ENCODE measurements around the gene PARD6G.

Gene PARD6G

DNA sequence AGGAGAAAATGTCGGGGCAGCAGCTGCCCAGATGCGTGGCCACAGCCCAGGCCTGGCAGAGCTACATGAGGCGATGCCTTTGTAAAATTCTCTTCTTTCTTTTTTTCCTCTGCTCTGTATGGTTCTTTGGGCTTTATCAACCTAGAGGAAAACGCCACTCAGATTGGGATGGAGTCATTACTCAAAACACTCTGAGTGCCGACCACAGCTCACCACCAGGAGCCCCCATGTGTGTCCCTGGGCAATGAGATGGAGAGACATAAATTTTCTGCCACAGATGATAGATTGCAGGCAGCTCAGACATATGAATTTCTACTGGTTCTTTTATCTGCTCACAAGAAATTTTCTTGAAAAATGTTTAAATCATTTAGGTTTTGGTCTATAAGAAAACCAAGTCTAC lies 56.0 kb downstream of the PARD6G start:
- DNase-seq (ENCODE audit: low spot score) (no peak), FAIRE-seq (no peak)

DNA sequence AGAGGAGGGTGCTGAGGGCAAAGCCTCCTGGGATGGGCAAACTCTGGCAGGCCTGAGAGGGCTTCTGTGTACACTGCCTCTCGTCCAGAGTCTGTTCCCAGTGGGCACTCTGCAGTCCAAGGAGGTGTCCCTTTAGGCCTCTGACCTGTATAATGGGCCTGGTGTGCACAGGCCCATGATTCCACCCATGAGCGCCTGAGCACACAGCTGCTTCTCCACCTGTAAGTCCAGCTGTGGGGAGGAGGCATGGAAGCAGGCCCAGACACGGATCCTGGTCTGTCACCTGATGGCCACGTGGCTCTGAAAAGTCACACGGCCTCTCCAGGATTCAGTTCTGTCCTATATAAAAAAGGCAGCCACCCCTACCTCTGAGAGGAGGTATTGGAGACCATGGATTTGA lies 57.0 kb downstream of the PARD6G start:
- FAIRE-seq = no peak
- DNase-seq (ENCODE audit: low spot score) = no peak

DNA sequence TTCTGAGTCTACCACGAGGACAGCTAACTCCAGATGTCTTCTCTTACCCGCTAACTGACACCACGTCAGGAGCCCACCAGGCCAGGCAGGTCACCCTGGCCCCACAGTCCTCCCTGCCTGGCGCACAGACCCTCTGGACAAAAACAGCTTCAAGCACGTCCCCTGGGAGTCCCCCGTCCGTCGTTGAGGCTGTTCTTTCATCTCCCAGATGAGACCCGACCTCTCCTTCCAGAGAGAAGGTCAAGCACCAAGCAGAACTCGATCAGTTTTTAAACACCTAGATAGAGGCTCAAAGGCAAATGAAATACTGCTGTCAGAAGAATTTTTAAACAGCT lies 57.8 kb downstream of the PARD6G start:
- DNase-seq (ENCODE audit: low spot score) = no peak
- no peak for FAIRE-seq

DNA sequence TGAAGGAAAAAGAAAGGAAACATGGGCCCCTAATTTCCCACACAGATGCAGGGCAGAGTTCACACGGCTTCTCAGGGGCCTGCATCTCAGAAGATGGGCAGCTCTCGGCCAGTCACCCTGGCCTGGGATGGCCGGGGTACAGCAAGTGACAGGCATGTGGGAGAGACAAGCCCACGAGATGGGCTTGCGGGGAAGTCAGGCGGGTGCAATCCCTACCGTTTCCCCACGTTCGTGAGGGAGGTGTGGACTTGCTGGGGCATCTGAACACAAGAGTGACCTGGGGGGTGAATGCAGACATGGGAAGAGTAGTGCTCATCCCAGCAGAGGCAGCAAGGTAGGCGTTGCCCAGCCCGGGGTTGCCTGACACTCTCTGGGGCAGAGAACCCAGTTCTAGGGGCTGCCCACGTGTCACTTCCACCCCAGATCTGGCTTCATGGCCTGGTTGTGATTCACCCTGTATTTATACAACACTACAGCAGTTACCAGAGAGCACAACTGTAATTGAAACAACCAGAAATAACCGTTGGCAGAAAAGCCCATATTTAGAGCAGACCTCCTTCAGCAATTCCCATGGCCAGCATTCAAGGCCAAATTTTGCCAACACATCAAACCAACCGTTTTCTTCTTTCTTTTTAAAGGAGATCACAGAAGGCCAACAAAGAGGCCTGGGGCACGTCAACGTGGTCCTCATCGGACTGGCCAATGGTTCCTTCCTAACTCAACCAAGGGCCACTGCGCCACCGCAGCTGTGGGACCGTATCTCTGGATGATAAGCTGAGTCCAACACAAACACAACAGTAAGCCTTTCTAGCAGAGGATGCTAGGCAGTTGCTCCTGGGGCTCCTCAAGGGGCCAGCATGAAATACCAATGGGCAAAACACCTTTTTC lies 58.4 kb downstream of the PARD6G start:
- no peak for DNase-seq (ENCODE audit: low spot score)
- no peak for FAIRE-seq

DNA sequence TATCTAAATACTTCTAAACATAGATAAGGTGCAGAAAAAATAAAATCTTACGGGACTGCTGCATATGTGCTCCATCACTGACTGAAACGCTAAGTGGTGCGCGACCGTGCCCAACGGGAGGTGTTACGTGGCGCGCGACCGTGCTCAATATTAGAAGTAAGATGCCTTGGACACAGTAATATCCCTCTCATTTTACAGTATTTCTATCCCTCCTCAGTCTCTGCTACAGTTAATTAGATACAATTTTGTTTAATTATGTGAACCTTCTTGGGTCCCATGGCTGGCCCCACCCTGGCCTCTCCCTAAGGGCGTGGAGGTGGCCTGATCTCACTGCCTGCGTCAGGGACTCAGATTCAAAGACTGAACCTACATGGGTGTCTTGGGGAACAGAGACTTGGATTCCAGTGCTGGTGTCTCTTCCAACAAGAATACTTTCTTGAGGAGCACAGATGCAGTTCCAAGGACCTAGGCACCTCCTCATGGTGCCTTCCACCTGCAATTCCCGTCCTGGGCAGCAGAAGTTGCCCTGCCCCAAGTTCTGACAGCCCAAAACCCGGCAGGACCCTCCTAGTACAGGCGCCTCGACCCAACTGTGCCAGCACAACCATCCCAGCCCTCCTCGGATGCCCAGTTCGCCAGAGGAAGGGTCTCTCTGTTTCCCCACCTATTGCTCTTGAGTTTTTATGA lies 59.2 kb downstream of the PARD6G start:
- no peak for FAIRE-seq
- no peak for DNase-seq (ENCODE audit: low spot score)

DNA sequence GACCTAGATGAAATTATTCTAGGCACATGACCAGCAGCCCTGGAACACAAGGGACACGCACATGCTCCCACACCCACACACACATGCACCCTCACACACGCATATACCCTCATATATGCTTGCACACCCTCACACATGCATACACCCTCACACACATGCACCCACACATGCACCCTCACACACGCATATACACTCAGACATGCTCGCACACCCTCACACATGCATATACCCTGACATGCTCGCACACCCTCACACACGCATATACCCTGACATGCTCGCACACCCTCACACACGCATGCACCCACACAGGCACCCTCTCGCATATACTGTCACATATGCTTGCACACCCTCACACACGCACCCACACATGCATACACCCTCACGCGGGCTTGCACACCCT lies 61.8 kb downstream of the PARD6G start:
- DNase-seq (ENCODE audit: low spot score) = no peak

DNA sequence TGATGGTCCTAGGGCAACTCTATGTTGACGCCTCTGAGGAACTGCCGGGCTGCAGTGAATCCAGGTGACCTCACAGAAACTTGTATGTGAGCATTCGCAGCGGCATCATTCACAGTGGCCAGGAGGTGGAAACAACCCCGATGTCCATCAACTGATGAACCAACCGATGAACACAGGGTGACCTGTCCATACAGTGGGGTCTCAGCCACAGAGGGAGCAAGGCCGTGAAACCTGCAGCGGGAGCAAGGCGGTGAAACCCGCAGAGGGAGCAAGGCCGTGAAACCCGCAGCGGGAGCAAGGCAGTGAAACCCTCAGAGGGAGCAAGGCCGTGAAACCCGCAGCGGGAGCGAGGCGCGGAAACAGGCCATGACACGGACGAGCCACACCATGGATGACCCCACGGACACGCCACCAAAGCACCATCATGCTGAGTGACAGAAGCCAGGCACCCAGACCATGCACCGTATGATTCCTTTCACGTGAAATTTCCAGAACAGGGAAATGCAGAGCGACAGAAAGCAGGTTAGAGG lies 63.0 kb downstream of the PARD6G start:
- no peak for FAIRE-seq

More for the DNA sequence above, 61.8 kb downstream of the PARD6G start:
- FAIRE-seq = no peak

DNA sequence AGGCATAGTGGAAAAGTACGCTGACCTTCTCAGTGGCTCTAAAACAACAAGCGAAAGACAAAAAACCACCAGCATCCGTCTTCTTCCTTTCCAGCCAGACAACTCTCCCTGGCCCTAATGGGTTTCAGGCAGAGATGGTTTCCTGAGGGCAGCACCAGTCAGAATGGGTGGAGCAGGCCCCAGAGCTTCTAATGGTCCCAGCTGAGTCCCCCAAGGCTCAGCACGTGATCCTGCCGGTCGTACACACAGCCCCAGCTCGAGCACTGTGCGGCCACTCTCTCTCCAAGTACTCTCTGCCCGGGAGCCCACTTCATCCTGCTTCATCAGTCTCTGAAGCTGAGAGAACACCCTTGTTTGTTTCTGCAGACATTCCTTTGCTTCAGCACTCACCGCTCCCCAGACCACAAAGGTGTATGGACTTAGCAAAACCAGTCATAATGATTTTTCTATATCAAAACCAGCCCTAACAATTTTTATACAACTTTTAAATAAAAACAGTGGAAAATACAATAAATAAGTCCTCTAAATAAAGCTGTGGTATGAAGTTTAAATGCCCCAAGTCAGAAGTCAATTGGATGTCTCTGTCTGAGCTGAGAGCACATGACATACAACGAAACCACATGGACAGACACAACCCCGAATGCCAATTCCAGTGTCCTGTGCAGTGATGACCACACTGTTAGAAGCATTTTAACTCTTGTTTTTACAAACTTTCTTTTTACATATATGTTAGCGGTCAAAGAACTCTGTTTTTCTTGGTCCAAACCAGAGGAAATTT lies 63.9 kb downstream of the PARD6G start:
- FAIRE-seq (no peak), DNase-seq (ENCODE audit: low spot score) (no peak)

More for the DNA sequence above, 63.0 kb downstream of the PARD6G start:
- DNase-seq (ENCODE audit: low spot score) = no peak

DNA sequence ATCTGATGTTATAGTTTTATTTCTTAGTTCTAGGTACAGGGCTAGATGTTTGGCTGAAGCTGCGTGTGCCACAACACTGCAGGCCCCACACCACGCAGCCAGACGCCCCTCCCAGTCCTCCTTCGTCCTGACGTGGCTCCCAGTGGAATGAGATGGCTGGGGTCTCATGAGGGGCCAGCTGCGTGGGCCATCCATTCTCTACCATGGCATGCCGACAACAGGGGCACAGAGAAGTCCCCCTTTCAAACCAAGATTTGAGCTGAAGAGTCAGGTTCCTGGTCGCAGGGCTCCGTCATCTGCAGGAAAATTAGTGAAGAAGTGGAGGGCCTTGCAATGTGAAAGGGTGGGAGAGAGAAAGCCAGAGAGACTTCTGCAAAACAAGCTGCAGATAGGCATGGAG lies 64.5 kb downstream of the PARD6G start:
- DNase-seq (ENCODE audit: low spot score) (no peak), FAIRE-seq (no peak)

DNA sequence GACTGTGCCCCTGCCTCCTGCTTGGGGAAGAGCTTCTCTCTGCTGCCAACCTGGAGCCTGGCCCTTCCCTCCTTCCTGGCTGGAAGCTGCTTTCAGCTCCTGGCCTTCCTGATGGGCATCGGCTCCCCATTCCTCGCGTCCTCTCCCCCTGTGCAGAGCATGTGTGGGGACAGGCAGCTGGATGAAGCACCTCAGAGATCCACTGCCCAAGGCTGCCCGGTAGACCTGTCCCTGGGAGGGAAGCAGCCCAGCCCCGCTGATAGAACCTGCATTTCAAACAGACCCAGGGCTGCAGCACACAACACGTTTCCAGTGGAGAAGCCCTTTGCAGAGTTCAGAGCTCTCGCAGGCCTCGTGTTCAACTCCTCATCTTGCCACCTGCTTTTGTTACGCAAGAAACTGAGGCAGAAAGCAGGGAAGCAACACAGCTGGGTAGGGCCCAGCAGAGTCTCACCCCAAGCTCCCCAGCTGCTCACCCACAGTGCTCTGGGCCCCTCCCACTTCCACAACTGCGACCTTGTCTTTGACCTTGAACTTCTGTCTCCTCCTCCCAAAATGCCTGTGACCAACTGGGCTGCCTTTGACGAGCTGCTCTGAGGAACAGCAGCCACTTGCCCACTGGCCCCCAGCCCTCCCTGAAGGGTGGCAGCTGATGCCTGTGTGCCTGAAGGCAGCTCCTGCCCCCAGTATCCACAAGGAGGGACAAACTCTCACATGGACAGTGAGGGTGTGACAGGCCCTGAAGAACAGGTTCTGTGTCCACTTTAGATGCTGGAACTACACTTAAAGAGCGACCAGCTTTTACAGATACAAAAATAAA lies 65.5 kb downstream of the PARD6G start:
- FAIRE-seq = no peak
- DNase-seq (ENCODE audit: low spot score) = no peak

DNA sequence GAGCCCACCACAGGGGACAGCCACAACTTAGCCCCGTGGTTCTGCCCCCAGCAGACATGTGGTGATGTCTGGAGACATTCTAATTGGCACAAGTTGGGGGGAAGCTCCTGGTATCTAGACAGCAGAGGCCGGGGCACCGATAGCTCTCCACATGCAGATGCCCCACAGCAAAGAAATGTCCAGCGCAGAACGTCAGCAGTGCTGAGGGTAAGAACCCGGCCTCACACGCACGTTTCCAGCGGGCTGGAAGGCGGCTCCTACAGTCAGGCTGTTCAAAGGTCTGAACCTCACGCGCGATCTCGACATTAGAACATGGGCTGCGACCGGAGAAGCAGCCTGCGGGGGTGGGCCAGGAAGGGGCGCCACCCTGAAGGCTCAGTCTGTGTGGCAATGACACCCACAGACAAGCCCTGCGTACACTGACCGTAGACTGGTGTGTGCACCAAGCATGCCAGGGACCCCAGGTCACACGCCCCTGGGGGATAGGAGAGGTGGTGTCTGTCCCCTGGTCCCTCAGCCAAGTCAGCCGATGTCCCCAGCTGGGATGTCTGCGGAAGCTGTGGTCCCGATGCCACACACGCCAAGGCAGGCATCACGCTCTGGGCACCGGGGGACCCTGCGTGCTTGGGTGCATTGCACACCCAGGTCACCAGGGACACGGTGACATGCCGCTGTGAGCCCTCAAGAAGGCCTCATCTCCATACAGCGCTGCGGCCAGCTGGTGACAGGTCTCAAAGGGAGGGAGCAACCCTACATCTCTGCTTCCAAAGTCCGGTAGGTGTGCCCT lies 66.3 kb downstream of the PARD6G start:
- no peak for DNase-seq (ENCODE audit: low spot score)
- no peak for FAIRE-seq

DNA sequence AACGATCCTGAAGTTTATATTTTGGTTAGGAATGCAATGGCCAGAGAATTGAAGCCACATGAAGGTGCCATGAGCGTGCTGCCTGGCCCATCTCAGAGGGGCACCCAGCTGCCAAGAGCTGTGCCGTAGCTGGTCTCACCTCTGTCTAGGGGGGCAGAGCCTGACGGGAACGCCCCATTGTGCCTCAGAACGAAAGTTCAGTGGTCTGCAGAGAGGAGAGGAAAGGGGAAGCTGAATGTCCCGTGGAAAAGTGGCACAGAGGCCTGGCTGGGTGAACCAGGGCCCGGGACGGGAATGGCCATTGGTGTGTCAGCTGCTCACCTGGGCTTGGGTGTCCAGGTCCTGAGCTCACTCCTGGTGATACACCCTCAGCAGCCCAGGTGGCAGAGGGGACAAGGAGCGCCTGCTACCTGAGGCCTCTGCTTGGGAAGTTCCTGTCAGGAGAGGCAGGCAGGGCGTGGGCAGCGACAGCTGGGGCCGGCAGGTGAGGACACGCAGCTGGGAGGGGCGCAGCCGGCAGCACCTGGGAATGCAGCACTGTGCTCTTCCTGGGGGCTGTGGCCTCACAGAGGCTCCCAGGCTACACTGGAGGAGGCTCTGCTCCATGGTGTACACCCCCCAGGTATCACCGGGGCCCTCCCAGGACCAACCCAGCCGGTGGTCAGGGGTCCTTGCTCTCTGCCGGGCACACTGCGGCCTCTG lies 67.3 kb downstream of the PARD6G start:
- FAIRE-seq = no peak
- DNase-seq (ENCODE audit: low spot score) = no peak

DNA sequence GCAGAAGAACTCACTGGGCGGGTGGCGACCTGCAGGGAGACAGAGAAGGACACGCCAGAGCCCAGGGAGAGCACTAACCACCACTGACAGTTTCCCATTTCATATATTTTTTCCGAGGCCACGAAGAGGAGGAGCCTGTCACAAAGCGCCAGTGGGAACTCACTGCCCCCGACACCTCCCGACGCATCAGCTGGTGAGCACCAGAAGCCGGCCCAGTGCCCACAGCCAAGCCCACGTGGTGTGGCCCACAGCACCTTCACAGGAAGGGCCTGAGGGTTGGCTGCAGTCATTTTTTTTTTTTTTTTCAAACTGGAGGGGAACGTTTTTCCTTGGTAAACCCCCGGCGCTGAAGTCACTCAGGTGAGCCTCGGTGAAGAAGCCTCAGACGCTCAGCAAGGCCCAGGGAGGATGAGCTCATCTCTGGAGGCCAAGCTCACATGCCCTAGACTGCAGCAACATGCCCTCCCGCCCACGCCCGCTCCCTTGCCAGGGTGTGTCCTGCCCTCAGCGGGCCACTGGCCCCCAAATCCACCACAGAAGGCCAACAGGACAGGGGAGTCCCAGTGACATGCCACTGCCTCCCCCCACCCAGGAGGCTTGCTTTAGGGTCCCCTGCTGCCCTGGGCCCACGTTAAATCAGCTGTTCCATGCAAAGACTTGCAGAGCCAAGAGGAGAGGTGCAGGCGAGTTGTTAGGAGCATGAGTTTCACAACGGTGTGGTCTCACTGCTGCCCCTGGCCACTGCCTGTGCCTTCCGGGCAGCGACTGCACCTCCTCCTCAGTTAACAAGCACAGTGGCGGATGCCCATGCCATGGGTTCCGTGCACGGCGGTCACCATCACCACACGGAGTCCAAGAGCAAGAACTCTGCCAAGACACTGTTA lies 68.1 kb downstream of the PARD6G start:
- FAIRE-seq (no peak), DNase-seq (ENCODE audit: low spot score) (no peak)

DNA sequence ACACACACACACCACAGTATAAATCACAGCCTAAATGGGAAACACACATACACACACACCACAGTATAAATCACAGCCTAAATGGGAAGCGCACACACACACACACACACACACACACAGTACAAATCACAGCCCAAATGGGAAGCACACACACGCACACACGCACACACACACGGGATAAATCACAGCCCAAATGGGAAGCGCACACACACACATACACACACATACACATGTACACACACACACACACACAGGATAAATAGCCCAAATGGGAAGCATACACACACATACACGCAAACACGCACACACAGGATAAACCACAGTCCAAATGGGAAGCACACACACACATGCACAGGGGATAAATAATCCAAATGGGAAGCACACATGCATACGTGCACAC lies 70.2 kb downstream of the PARD6G start:
- DNase-seq (ENCODE audit: low spot score) (no peak), FAIRE-seq (no peak)

DNA sequence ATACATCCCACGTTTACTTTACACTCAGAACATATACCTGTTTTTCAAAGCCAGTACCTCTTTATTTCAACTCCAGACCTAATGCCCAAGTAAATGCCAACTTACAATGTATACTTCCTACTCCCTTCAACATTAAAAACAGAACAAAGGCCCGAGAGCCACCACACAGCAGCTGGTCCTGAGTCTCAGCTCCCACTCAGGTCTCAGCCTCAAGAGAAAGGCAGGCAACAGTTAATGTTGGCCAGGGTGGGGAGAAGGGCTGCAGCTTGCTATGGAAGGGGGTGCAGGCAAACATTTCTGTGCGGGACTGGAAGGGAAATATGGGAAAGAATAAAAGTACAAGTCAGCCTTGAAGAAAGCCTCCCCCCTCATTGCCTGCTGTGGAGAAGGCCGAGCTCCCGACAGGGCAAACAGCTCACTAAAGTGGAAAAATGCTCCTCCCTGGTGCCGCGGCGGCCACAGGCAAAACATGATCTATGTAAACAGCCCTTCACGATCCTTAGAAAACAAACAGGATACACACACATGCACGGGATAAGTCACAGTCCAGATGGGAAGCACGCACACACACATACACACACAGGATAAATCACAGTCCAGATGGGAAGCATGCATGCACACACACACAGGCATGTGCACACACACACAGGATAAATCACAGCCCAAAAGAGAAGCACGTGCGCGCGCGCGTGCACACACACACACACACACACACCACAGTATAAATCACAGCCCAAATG lies 70.8 kb downstream of the PARD6G start:
- FAIRE-seq (no peak), DNase-seq (ENCODE audit: low spot score) (no peak)

DNA sequence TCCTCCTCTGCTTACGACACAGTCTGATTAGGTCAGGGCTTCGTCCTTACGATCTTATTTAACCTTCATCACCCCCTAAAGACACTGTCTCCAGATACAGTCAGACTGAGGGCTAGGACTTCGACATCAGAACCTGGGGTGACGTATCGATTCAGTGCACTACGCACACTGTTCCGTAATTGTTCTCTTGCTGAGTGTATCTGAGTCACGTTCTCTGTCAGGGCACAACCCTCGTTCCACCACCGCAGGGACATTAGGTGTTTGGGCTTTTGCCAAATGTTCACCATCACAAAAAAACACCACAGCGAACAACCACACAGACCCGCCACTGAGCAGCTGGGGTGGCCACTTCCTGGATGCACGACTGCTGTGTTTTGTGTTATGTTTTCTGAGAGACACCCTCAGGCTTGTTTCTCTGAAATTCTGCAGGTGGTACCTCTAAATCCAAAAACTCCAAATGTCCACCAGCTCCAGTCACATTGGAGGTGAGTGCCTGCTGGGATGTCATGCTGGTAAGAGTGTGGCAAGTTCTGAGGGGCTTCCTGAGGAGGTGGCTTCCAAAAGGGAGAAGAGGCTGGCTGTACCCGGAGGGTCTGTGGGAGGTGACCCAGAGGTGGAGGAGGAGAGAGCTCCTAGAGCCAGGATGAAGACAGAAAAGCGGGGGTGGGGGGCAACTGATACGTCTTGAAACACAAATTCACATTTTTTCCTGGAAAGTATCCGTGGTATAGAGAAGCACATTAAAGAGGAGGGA lies 71.7 kb downstream of the PARD6G start:
- FAIRE-seq (no peak), DNase-seq (ENCODE audit: low spot score) (no peak)

DNA sequence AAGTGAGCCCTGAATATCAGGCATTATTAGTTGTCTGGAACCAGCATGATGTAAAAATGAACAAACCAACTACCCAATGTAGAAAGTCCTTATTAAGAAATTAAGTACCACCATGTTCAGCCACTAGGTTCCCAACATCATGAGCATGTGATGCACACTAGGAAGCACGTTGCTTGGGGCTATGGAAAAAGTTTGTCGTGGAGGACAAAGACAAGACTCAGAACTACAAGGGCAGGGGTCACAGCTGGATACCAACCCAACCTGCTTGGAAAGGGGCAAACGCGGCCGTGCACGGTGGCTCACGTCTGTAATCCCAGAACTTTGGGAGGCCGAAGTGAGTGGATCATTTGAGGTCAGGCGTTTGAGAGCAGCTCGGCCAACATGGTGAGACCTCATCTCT lies 74.3 kb downstream of the PARD6G start:
- FAIRE-seq = no peak
- no peak for DNase-seq (ENCODE audit: low spot score)
